Nephron progenitor cell (in vitro differentiated cells): ENCODE data around the gene PSMA6.
"Not testable (repeated sequence)": the region's sequence is repeated elsewhere in the genome, so short reads cannot be mapped to it uniquely, and the experiment has no call there.

Source experiments
- DNase-seq: peaks from one replicate; pipeline ENCODE4 v3.0.0; 2021
- H3K27ac Mint-ChIP-seq: 2 replicates; pipeline ENCODE4 v1.8.0; 2021; ENCODE audit warnings: mild to moderate bottlenecking, moderate library complexity, mixed read lengths
- H3K27me3 Mint-ChIP-seq: 2 replicates; pipeline ENCODE4 v1.8.0; 2021; ENCODE audit warnings: mild to moderate bottlenecking, low read depth, mixed read lengths; ENCODE audit not compliant: poor library complexity
- H3K36me3 Mint-ChIP-seq: 2 replicates; pipeline ENCODE4 v1.8.0; 2021; ENCODE audit warnings: low read depth, mixed read lengths
- H3K4me1 Mint-ChIP-seq: 2 replicates; pipeline ENCODE4 v1.8.0; 2021; ENCODE audit warnings: mixed read lengths
- H3K4me3 Mint-ChIP-seq: 2 replicates; pipeline ENCODE4 v1.8.0; 2021; ENCODE audit warnings: mild to moderate bottlenecking, moderate library complexity, mixed read lengths
- H3K9me3 Mint-ChIP-seq: 2 replicates; pipeline ENCODE4 v1.8.0; 2021; ENCODE audit warnings: mild to moderate bottlenecking, moderate library complexity, mixed read lengths
- TF ChIP-seq, protein P1 (sequence below): fragments of 200-600 bp; sonication (generic); IDR thresholded peaks from 2 replicates; pipeline ENCODE4 v1.5.0; 2021; ENCODE audit warnings: antibody characterized with exemption

Gene PSMA6

GRCh38 chr14:35332517-35333263 lies 40.5 kb downstream of the PSMA6 start:
- no peak for DNase-seq
- Mint-ChIP-seq H3K9me3 (no peaks in the 10 kb centered on the region), H3K27ac (peak overlapping the region; percentile 25), H3K36me3 (no peaks in the 10 kb centered on the region), H3K4me1 (peaks cover 47% of the 10 kb centered on the region), H3K27me3 (peaks cover 4% of the 10 kb centered on the region), H3K4me3 (no peak overlapping the region)
- TF ChIP-seq, protein P1, sequence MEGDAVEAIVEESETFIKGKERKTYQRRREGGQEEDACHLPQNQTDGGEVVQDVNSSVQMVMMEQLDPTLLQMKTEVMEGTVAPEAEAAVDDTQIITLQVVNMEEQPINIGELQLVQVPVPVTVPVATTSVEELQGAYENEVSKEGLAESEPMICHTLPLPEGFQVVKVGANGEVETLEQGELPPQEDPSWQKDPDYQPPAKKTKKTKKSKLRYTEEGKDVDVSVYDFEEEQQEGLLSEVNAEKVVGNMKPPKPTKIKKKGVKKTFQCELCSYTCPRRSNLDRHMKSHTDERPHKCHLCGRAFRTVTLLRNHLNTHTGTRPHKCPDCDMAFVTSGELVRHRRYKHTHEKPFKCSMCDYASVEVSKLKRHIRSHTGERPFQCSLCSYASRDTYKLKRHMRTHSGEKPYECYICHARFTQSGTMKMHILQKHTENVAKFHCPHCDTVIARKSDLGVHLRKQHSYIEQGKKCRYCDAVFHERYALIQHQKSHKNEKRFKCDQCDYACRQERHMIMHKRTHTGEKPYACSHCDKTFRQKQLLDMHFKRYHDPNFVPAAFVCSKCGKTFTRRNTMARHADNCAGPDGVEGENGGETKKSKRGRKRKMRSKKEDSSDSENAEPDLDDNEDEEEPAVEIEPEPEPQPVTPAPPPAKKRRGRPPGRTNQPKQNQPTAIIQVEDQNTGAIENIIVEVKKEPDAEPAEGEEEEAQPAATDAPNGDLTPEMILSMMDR = no peak

- TF ChIP-seq, protein P1 = no peak
- no peaks in the 10 kb centered on the region for H3K9me3 Mint-ChIP-seq
- no peak overlapping the region for H3K27ac Mint-ChIP-seq
- H3K36me3 Mint-ChIP-seq = no peaks in the 10 kb centered on the region
- no peak overlapping the region for H3K4me3 Mint-ChIP-seq
- no peak for DNase-seq
- H3K4me1 Mint-ChIP-seq = peaks cover 47% of the 10 kb centered on the region
- H3K27me3 Mint-ChIP-seq = peaks cover 4% of the 10 kb centered on the region
Observed at GRCh38 chr14:35333264-35333730, 41.1 kb downstream of the PSMA6 start.

GRCh38 chr14:35333797-35334743 lies 41.9 kb downstream of the PSMA6 start:
- H3K27ac Mint-ChIP-seq = peak overlapping the region; percentile 51
- H3K4me3 Mint-ChIP-seq = no peak overlapping the region
- DNase-seq = no peak
- no peaks in the 10 kb centered on the region for H3K36me3 Mint-ChIP-seq
- H3K4me1 Mint-ChIP-seq = peaks cover 47% of the 10 kb centered on the region
- peaks cover 4% of the 10 kb centered on the region for H3K27me3 Mint-ChIP-seq
- TF ChIP-seq, protein P1 = no peak
- H3K9me3 Mint-ChIP-seq = no peaks in the 10 kb centered on the region

DNA sequence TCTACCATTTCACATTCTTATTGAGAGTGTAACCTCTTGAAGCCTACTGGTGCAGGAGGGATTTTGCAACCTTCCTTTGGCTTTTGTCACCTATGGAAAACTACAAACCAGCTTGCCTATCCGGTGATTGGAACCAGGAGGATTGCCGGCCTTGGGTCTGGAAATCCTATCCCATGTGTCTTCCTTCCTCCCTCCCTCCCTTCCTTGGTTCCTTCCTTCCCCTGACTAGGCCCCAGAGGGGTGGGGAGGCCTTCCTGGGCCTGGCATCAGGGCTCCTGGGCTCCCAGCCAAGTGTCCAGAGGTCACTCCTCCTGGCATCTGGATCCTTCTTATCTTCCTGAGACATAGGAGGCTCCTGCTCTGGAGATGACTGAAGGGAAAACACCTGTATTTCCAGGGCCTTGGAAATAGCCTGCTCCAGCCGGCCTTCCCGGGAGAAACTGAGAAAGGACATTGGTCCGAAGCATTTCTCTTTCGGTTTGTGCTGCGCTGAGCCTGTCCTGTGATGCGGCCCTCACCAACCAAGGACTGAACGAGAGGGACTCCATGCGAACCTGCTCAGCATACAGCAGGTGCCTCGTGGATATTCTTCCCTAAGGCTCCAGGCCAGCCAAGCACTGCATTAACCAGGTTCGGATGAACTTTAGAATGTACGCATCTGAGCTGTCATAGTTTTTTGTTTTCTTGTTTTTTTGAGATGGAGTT lies 43.4 kb downstream of the PSMA6 start:
- H3K36me3 Mint-ChIP-seq = no peaks in the 10 kb centered on the region
- TF ChIP-seq, protein P1 = no peak
- H3K27me3 Mint-ChIP-seq = peaks cover 4% of the 10 kb centered on the region
- H3K4me1 Mint-ChIP-seq = peaks cover 47% of the 10 kb centered on the region
- DNase-seq = no peak
- H3K4me3 Mint-ChIP-seq = peak overlapping the region; percentile 35
- H3K27ac Mint-ChIP-seq = no peak overlapping the region
- no peaks in the 10 kb centered on the region for H3K9me3 Mint-ChIP-seq

- peak overlapping the region; percentile 35 for H3K4me3 Mint-ChIP-seq
- not testable (repeated sequence) for H3K9me3 Mint-ChIP-seq, H3K36me3 Mint-ChIP-seq, DNase-seq, H3K27me3 Mint-ChIP-seq
- H3K4me1 Mint-ChIP-seq = peaks cover 48% of the 10 kb centered on the region
- H3K27ac Mint-ChIP-seq = peak overlapping the region; percentile 98
Observed at GRCh38 chr14:35336171-35336493, 44.0 kb downstream of the PSMA6 start.
